Endothelial cell of umbilical vein (primary cell): ENCODE data around the gene VSIG10.

Experiments used
- CTCF ChIP-seq, 2 donors: IDR thresholded peaks; 1 replicate in 1 of 2; 2 replicates in 1 of 2; pipeline ENCODE4 v1.5.1; 2011; ENCODE audit warnings: low read length in 2 of 2, mild to moderate bottlenecking in 2 of 2, moderate library complexity in 2 of 2, control low read depth in 1 of 2, inconsistent platforms in 1 of 2, low read depth in 1 of 2; ENCODE audit not compliant: insufficient read depth in 1 of 2; ENCODE audit errors: extremely low read depth in 1 of 2
- EZH2 ChIP-seq: IDR thresholded peaks from 2 replicates; pipeline ENCODE4 v1.6.1; 2012; ENCODE audit warnings: borderline replicate concordance, low read depth, mild to moderate bottlenecking, moderate library complexity, low read length, inconsistent platforms; ENCODE audit not compliant: severe bottlenecking
- FOS ChIP-seq: IDR thresholded peaks from 2 replicates; pipeline ENCODE4 v1.6.1; 2011; ENCODE audit warnings: mild to moderate bottlenecking, low read length, moderate library complexity, borderline replicate concordance; ENCODE audit not compliant: insufficient read depth
- GATA2 ChIP-seq: IDR thresholded peaks from 2 replicates; pipeline ENCODE4 v1.7.0; 2011; ENCODE audit warnings: low read depth, mild to moderate bottlenecking, moderate library complexity, mixed read lengths, low read length; ENCODE audit not compliant: insufficient read length, insufficient read depth
- JUN ChIP-seq: IDR thresholded peaks from 2 replicates; pipeline ENCODE4 v1.6.1; 2011; ENCODE audit warnings: borderline replicate concordance, low read depth; ENCODE audit not compliant: insufficient read length, insufficient read depth
- MAX ChIP-seq: IDR thresholded peaks from 2 replicates; pipeline ENCODE4 v1.6.1; 2011; ENCODE audit not compliant: insufficient read depth, insufficient read length
- MYC ChIP-seq: IDR thresholded peaks from one replicate; pipeline ENCODE4 v1.6.1; 2011; ENCODE audit warnings: mild to moderate bottlenecking, low read depth, low read length
- POLR2A ChIP-seq: IDR thresholded peaks from 2 replicates; pipeline ENCODE4 v1.6.1; 2012; ENCODE audit warnings: low read depth, mild to moderate bottlenecking, control low read depth, low read length
- POLR2AphosphoS5 ChIP-seq: IDR thresholded peaks from 2 replicates; pipeline ENCODE4 v1.6.1; 2012; ENCODE audit warnings: low read depth, mild to moderate bottlenecking, control low read depth, low read length, moderate library complexity; ENCODE audit not compliant: insufficient read depth

GRCh38 chr12:118073768-118074167 is 30.0 kb downstream of the VSIG10 start:
- TF ChIP-seq CTCF (IDR thresholded peaks at IDR 0.05; ENCODE audit: extremely low read depth in 1 of 2, insufficient read depth in 1 of 2, low read depth in 1 of 2, low read length in 2 of 2): no peak
- no peak for TF ChIP-seq POLR2A
- no peak for TF ChIP-seq EZH2
- TF ChIP-seq POLR2AphosphoS5: no peak
- no peak for TF ChIP-seq MYC
- TF ChIP-seq GATA2: no peak
- no peak for TF ChIP-seq MAX
- TF ChIP-seq JUN: no peak
- TF ChIP-seq FOS: no peak
